ENCODE measurements around the gene ANGPT4.
A peak's percentile ranks its signal among the peaks of the same experiment; 100 is the strongest.

DNA sequence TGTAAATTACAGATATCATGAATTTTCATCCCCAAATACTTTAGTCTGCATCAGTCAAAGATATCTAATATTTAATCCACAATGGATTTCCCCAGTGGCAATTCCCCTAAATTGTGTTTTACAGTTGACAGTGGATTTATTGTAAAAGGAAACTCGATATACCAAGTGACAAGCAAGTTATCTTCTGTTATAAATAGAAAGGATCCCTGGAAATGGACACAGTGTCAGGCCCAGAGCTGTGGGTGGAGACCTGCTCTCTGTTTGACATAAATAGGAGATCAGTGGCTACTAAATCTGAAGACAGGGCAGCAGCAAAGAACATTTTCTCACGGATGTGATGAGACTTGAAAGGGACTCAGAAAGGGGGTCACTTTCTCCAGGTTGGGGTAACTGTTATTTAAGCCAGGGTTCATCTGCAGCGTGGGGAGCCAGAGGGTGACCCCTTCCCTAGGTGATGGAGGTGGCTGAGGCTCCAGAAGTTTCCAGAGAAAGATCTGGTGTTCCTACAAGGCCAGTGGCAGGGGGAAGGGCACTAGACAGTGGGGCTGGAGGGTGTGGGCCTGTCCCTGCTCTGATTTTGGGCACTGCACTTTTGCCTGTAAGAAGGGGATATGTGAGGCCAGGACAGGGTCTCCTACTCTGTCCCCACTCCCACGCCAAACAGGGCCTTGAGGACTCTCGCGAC, 94.9 kb downstream of the ANGPT4 start:
- TF ChIP-seq, protein P1, sequence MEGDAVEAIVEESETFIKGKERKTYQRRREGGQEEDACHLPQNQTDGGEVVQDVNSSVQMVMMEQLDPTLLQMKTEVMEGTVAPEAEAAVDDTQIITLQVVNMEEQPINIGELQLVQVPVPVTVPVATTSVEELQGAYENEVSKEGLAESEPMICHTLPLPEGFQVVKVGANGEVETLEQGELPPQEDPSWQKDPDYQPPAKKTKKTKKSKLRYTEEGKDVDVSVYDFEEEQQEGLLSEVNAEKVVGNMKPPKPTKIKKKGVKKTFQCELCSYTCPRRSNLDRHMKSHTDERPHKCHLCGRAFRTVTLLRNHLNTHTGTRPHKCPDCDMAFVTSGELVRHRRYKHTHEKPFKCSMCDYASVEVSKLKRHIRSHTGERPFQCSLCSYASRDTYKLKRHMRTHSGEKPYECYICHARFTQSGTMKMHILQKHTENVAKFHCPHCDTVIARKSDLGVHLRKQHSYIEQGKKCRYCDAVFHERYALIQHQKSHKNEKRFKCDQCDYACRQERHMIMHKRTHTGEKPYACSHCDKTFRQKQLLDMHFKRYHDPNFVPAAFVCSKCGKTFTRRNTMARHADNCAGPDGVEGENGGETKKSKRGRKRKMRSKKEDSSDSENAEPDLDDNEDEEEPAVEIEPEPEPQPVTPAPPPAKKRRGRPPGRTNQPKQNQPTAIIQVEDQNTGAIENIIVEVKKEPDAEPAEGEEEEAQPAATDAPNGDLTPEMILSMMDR (IDR thresholded peaks at IDR 0.05 in 4 of 5, conservative IDR thresholded peaks at IDR 0.05 in 1 of 5) = no peak
- TF ChIP-seq POLR2A (IDR thresholded peaks at IDR 0.05) = peak in 1 of 2 donors; percentile 51

All from gastrocnemius medialis (tissue), 4 donors.